Cerebellar nuclear complex (tissue), 1 donor: ENCODE measurements around the gene SEZ6L.

Experiments
- DNase-seq, 2 experiments: peaks; one replicate each; lab custom pipeline; 2025; lab: John Stamatoyannopoulos, UW

SEZ6L gene

GRCh38 chr22:26428515-26429457 is 259.5 kb downstream of the SEZ6L start, which contains the start of gene ASPHD2:
ASPHD2 (plus strand) TSS chr22:26429260; CDS start chr22:26433616, 4,356 bp downstream.
- no peak for DNase-seq

- DNase-seq = no peak
Observed at GRCh38 chr22:26429458-26430286, 260.4 kb downstream of the SEZ6L start.

- DNase-seq = no peak
Observed at GRCh38 chr22:26430600-26430999, 261.3 kb downstream of the SEZ6L start.

- DNase-seq = no peak
Observed at GRCh38 chr22:26431261-26431995, 262.2 kb downstream of the SEZ6L start.

- DNase-seq = no peak
Observed at GRCh38 chr22:26432619-26433311, 263.5 kb downstream of the SEZ6L start.
